Osteoblast (primary cell): ENCODE results near the gene DRAP1. TPM values are rescaled to one million over a fixed set of nuclear protein-coding genes. Genes with fewer than 3 reads are reported as not detected.
A peak's percentile ranks its signal among the peaks of the same experiment; 100 is the strongest.

Source experiments
- DNase-seq: peaks from one replicate; pipeline ENCODE4 v3.0.0; 2011; ENCODE audit warnings: low spot score, mixed read lengths; ENCODE audit not compliant: insufficient read length; ENCODE audit errors: missing footprints
- H2AFZ ChIP-seq: 2 replicates; pipeline ENCODE4 v1.6.0; 2011; ENCODE audit warnings: mild to moderate bottlenecking, low read length
- H3K27ac ChIP-seq: 2 replicates; pipeline ENCODE4 v1.5.1; 2011; ENCODE audit warnings: mild to moderate bottlenecking, low read depth, low read length, moderate library complexity
- H3K27me3 ChIP-seq: 2 replicates; pipeline ENCODE4 v1.6.0; 2012; ENCODE audit warnings: mild to moderate bottlenecking, control low read depth, inconsistent platforms, low read length, moderate library complexity; ENCODE audit not compliant: insufficient read depth
- H3K36me3 ChIP-seq: 2 replicates; pipeline ENCODE4 v1.5.1; 2011; ENCODE audit warnings: mild to moderate bottlenecking, low read length, control low read depth, moderate library complexity; ENCODE audit not compliant: insufficient read depth
- H3K4me1 ChIP-seq: 2 replicates; pipeline ENCODE4 v1.5.1; 2011; ENCODE audit warnings: mild to moderate bottlenecking, low read length, control low read depth, moderate library complexity; ENCODE audit not compliant: insufficient read depth
- H3K4me2 ChIP-seq: 2 replicates; pipeline ENCODE4 v1.6.0; 2011; ENCODE audit warnings: mild to moderate bottlenecking, low read length; ENCODE audit not compliant: insufficient read depth
- H3K4me3 ChIP-seq: fragments of 200-600 bp; sonication (generic); 3 replicates; pipeline ENCODE4 v1.5.1; 2012; ENCODE audit warnings: mild to moderate bottlenecking, low read length, inconsistent platforms; ENCODE audit not compliant: insufficient read depth
- H3K79me2 ChIP-seq: 2 replicates; pipeline ENCODE4 v1.6.0; 2012; ENCODE audit warnings: mild to moderate bottlenecking, low read length, control low read depth, inconsistent platforms; ENCODE audit not compliant: insufficient read depth
- H3K9me3 ChIP-seq: 2 replicates; pipeline ENCODE4 v1.5.1; 2011; ENCODE audit warnings: low read depth, low read length, control low read depth
- H4K20me1 ChIP-seq: 2 replicates; pipeline ENCODE4 v1.6.0; 2012; ENCODE audit warnings: mild to moderate bottlenecking, low read length, control low read depth; ENCODE audit not compliant: insufficient read depth
- total RNA-seq: library from RNA; depleted of rRNA; stranded (reverse); fragments of >200 nt; gene quantifications from 2 replicates; pipeline ENCODE4 v1.2.3, GENCODE V29; 2012
- TF ChIP-seq, protein P1 (sequence below): IDR thresholded peaks from 2 replicates; pipeline ENCODE4 v1.5.1; 2011; ENCODE audit warnings: mild to moderate bottlenecking, low read depth, low read length, moderate library complexity; ENCODE audit errors: extremely low read depth

Gene DRAP1
- total RNA-seq, 1 donor, result 170 TPM

DNA sequence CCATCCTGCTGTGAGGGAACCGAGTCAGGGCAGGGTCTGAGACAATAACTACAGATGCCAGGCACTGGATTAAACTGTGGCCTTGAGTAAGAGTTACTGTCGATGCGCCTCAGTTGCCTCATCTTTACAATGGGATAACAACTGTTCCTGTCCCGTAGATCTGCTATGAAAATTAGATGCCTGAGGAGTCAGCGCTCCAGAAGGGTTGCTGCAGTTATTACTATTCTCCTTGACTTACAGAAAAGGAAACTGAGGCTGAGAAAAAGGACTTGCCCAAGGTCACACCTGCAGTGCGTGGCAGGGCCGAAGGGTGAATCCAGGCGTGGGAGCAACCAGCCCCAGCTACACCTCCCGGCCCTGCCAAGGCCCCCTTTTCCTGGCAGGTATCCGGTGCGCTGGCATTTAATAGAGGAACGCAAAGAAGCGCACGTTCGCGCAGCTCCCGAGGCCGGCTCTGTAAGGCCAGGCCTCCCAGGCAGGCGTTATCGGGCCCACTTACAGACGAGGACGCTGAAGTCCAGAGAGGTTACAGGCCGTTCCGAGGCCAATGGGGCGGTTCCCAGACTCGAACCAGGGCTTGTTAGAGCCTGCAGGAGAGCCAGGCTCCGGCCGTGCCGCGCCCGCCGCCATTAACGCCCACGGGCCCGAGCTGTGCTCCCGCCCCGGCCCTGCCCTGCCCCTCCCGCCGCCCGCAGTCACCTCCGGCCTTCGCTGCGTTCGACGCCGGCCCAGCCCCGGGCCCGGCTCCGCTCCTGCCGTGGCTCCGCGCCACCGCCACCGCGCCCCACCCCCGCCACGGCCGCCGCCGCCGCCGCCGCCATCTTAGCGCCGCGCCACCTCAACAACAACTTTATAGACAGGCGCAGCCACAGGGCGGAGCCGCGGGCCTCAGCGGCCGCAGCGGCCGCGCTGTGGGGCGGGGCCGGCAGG, 750 bp upstream of the DRAP1 start, which contains the start of gene C11orf68:
Gene C11orf68, minus strand, starts transcription at position 852 of the 930 bp plus-strand sequence. Its CDS starts 31 bp downstream, at position 821.
- H3K4me2 ChIP-seq, result peak within 1 kb of the TSS; percentile 94
- DNase-seq, result peak; percentile 88
- H2AFZ ChIP-seq, result peak within 1 kb of the TSS; percentile 63
- TF ChIP-seq, protein P1, sequence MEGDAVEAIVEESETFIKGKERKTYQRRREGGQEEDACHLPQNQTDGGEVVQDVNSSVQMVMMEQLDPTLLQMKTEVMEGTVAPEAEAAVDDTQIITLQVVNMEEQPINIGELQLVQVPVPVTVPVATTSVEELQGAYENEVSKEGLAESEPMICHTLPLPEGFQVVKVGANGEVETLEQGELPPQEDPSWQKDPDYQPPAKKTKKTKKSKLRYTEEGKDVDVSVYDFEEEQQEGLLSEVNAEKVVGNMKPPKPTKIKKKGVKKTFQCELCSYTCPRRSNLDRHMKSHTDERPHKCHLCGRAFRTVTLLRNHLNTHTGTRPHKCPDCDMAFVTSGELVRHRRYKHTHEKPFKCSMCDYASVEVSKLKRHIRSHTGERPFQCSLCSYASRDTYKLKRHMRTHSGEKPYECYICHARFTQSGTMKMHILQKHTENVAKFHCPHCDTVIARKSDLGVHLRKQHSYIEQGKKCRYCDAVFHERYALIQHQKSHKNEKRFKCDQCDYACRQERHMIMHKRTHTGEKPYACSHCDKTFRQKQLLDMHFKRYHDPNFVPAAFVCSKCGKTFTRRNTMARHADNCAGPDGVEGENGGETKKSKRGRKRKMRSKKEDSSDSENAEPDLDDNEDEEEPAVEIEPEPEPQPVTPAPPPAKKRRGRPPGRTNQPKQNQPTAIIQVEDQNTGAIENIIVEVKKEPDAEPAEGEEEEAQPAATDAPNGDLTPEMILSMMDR, result no peak
- peaks cover 68% of the 10 kb centered on the region for H3K79me2 ChIP-seq
- H3K36me3 ChIP-seq, result peaks cover 32% of the 10 kb centered on the region
- H3K27ac ChIP-seq, result peak within 1 kb of the TSS; percentile 95
- H3K4me3 ChIP-seq, result peak within 1 kb of the TSS; percentile 92
- peaks cover 6% of the 10 kb centered on the region for H4K20me1 ChIP-seq
- H3K27me3 ChIP-seq, result no peaks in the 10 kb centered on the region
- H3K4me1 ChIP-seq, result peaks cover 59% of the 10 kb centered on the region
- H3K9me3 ChIP-seq, result no peaks in the 10 kb centered on the region

DNA sequence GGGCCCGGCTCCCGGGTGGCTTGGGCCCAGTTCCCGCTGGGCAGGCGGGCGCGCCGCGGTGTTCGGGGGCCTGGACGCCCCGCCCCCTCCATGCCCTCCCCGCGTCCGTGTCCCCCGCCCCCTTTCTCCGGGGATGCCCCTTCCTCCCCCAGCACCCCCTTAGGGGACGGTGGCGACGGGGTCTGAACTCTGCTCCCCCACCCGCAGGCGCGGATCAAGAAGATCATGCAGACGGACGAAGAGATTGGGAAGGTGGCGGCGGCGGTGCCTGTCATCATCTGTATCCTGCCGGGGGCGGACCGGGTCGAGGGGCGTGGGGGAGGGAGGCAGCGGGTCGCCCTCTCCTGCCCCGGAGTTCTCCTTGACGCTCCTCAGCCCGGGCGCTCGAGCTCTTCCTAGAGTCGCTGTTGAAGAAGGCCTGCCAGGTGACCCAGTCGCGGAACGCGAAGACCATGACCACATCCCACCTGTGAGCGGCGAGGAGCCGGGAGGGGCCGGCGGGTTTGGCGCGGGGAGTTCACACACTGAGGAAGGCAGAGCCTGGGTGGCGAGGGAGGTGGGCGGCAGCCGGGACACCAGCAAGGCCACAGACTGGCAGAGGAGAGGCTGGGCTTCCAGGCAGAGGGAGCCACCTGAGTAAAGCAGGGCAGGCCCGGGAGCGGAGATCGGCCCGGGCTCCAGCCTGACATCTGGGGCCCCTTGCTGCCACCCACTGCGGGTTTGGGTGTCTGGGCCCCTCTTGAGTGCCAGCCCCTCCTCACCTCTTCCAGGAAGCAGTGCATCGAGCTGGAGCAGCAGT, 546 bp downstream of the DRAP1 start:
- H2AFZ ChIP-seq, result no peak overlapping the region
- TF ChIP-seq, protein P1, result no peak
- no peaks in the 10 kb centered on the region for H3K27me3 ChIP-seq
- H3K27ac ChIP-seq, result peak overlapping the region; percentile 63
- peaks cover 69% of the 10 kb centered on the region for H3K79me2 ChIP-seq
- peak overlapping the region; percentile 92 for H3K4me3 ChIP-seq
- H3K36me3 ChIP-seq, result peaks cover 41% of the 10 kb centered on the region
- peaks cover 50% of the 10 kb centered on the region for H3K4me1 ChIP-seq
- no peaks in the 10 kb centered on the region for H3K9me3 ChIP-seq
- peak overlapping the region; percentile 94 for H3K4me2 ChIP-seq
- peak; percentile 91 for DNase-seq
- peaks cover 6% of the 10 kb centered on the region for H4K20me1 ChIP-seq

DNA sequence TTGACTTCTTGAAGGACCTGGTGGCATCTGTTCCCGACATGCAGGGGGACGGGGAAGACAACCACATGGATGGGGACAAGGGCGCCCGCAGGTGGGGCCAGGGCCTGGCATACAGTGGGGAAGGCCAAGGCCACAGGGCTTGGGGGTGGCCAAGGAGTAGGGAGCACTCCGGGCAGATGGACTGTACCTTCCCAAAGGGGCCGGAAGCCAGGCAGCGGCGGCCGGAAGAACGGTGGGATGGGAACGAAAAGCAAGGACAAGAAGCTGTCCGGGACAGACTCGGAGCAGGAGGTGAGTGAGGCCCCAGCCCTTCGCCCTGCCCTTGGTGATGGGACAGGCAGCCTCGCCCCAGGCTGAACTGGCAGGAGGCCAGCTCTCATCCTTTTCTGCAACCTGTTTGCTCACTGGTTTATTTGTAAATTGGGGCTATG, 1.2 kb downstream of the DRAP1 start:
- peaks cover 66% of the 10 kb centered on the region for H3K79me2 ChIP-seq

More for the DNA sequence above, 1.2 kb downstream of the DRAP1 start:
- H3K4me1 ChIP-seq, result peaks cover 44% of the 10 kb centered on the region
- peaks cover 45% of the 10 kb centered on the region for H3K36me3 ChIP-seq
- no peaks in the 10 kb centered on the region for H3K9me3 ChIP-seq
- DNase-seq, result peak; percentile 76
- H3K4me2 ChIP-seq, result peak overlapping the region; percentile 94
- peaks cover 6% of the 10 kb centered on the region for H4K20me1 ChIP-seq
- H2AFZ ChIP-seq, result peak overlapping the region; percentile 35
- peak overlapping the region; percentile 63 for H3K27ac ChIP-seq
- TF ChIP-seq, protein P1, result no peak
- H3K4me3 ChIP-seq, result peak overlapping the region; percentile 92
- H3K27me3 ChIP-seq, result no peaks in the 10 kb centered on the region
